ENCODE measurements around the gene MYO5A.
"Not testable (repeated sequence)": the region's sequence is repeated elsewhere in the genome, so short reads cannot be mapped to it uniquely, and the experiment has no call there.

Gene MYO5A

DNA sequence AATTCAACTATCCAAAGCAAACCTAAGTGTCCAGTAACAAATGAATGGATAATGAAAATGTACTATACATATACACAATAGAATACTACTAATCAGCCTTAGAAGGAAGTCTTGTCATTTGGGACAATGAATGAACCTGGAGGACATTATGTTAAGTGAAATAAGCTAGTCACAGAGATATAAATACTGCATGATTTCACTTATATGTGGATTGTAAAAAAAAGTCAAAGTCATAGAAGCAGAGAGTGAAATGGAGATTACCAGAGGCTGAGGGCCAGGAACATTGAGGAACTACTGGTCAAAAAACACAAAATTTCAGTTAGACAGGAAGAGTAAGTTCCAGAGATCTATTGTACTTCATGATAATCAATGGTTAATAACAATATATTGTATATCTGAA lies 33.6 kb downstream of the MYO5A start:
- no peak for DNase-seq (ENCODE audit: low spot score)
- in situ Hi-C loops (cut with MboI; ENCODE audit: low sequenced_read_pairs, unreplicated experiment) = no loop called here
- TF ChIP-seq, protein P1, sequence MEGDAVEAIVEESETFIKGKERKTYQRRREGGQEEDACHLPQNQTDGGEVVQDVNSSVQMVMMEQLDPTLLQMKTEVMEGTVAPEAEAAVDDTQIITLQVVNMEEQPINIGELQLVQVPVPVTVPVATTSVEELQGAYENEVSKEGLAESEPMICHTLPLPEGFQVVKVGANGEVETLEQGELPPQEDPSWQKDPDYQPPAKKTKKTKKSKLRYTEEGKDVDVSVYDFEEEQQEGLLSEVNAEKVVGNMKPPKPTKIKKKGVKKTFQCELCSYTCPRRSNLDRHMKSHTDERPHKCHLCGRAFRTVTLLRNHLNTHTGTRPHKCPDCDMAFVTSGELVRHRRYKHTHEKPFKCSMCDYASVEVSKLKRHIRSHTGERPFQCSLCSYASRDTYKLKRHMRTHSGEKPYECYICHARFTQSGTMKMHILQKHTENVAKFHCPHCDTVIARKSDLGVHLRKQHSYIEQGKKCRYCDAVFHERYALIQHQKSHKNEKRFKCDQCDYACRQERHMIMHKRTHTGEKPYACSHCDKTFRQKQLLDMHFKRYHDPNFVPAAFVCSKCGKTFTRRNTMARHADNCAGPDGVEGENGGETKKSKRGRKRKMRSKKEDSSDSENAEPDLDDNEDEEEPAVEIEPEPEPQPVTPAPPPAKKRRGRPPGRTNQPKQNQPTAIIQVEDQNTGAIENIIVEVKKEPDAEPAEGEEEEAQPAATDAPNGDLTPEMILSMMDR (IDR thresholded peaks at IDR 0.05; ENCODE audit: borderline replicate concordance, control extremely low read depth, extremely low read depth, insufficient read depth, missing control alignments) = no peak

GRCh38 chr15:52493968-52494367 lies 34.7 kb downstream of the MYO5A start:
- TF ChIP-seq, protein P1 (IDR thresholded peaks at IDR 0.05; ENCODE audit: borderline replicate concordance, control extremely low read depth, extremely low read depth, insufficient read depth, missing control alignments) = no peak
- DNase-seq (ENCODE audit: low spot score) = no peak
- in situ Hi-C loops (cut with MboI; ENCODE audit: low sequenced_read_pairs, unreplicated experiment) = no loop called here

- TF ChIP-seq, protein P1 (IDR thresholded peaks at IDR 0.05; ENCODE audit: borderline replicate concordance, control extremely low read depth, extremely low read depth, insufficient read depth, missing control alignments) = no peak
- in situ Hi-C loops (cut with MboI; ENCODE audit: low sequenced_read_pairs, unreplicated experiment) = no loop called here
- no peak for DNase-seq (ENCODE audit: low spot score)
Observed at GRCh38 chr15:52492132-52492531, 36.5 kb downstream of the MYO5A start.

DNA sequence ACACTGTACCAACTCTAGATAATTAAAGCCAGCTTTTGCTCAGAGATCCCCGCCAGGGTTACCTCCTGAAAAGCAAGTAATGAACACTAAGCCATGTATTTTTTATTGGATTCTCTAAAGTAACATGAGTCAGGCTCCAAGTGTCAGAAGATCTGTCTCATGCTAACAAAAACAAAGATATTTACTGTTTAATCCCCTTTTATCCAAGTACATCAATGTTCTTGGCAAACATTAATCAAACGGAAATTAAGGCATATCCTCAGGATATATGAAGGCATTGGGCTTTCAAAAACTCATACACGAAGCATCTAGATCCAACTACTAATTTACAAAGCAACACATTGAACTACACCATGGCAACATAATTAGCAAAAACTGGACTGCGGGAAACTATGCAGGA lies 37.2 kb downstream of the MYO5A start:
- TF ChIP-seq, protein P1 (IDR thresholded peaks at IDR 0.05; ENCODE audit: borderline replicate concordance, control extremely low read depth, extremely low read depth, insufficient read depth, missing control alignments) = no peak
- DNase-seq (ENCODE audit: low spot score) = no peak
- in situ Hi-C loops (cut with MboI; ENCODE audit: low sequenced_read_pairs, unreplicated experiment) = no loop called here

DNA sequence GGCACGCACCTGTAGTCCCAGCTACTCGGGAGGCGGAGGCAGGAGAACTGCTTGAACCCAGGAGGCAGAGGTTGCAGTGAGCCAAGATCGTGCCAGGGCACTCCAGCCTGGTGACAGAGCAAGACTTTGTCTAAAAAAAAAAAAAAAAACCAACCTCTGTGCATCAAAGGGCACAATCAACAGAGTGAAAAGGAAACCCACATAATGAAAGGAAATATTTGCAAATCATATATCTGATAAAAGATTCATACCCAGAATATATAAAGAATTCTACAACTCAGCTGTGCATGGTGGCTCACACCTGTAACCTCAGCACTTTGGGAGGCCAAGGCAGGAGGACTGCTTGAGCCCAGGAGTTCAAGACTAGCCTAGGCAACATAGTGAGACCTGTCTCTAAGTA lies 39.2 kb downstream of the MYO5A start:
- in situ Hi-C loops (cut with MboI; ENCODE audit: low sequenced_read_pairs, unreplicated experiment); DNase-seq (ENCODE audit: low spot score): not testable (repeated sequence)

GRCh38 chr15:52488830-52489229 lies 39.9 kb downstream of the MYO5A start:
- TF ChIP-seq, protein P1 (IDR thresholded peaks at IDR 0.05; ENCODE audit: borderline replicate concordance, control extremely low read depth, extremely low read depth, insufficient read depth, missing control alignments) = no peak
- no peak for DNase-seq (ENCODE audit: low spot score)
- in situ Hi-C loops (cut with MboI; ENCODE audit: low sequenced_read_pairs, unreplicated experiment) = no loop called here

GRCh38 chr15:52486003-52486996 lies 42.4 kb downstream of the MYO5A start:
- in situ Hi-C loops (cut with MboI; ENCODE audit: low sequenced_read_pairs, unreplicated experiment) = no loop called here
- TF ChIP-seq, protein P1 (IDR thresholded peaks at IDR 0.05; ENCODE audit: borderline replicate concordance, control extremely low read depth, extremely low read depth, insufficient read depth, missing control alignments) = no peak
- no peak for DNase-seq (ENCODE audit: low spot score)
